HT-29 (cell line): Measurements from ENCODE around the gene SHC2. TPM values are rescaled to one million over a fixed set of nuclear protein-coding genes. Genes with fewer than 3 reads are reported as not detected.
A peak's percentile ranks its signal among the peaks of the same experiment; 100 is the strongest.

Source experiments
- DNase-seq: peaks from one replicate; pipeline ENCODE4 v3.0.0-alpha.2; 2015; ENCODE audit warnings: low spot score
- small RNA-seq: library from RNA; depleted of rRNA; stranded (forward); fragments of <200 nt; gene quantifications from one replicate; pipeline ENCODE3, GENCODE V24; 2014
- total RNA-seq: library from RNA; depleted of rRNA; stranded (reverse); fragments of >200 nt; shearing (Covaris generic); gene quantifications from 2 replicates; pipeline ENCODE4 v1.2.3, GENCODE V29; 2014; rRNA removed

Gene SHC2
- total RNA-seq, 1 experiment from 2014 or later, result not detected

GRCh38 chr19:374183-374885 lies 86.5 kb downstream of the SHC2 start:
- DNase-seq, result no peak

- no peak for DNase-seq
These were observed 87.2 kb downstream of the SHC2 start for GRCh38 chr19:373391-374182.

GRCh38 chr19:372306-372890 lies 88.4 kb downstream of the SHC2 start:
- DNase-seq, result no peak

- no peak for DNase-seq
These were observed 89.2 kb downstream of the SHC2 start for GRCh38 chr19:371501-372168.

- no peak for DNase-seq
These were observed 90.0 kb downstream of the SHC2 start for GRCh38 chr19:370641-371330.

- no peak for DNase-seq
These were observed 91.0 kb downstream of the SHC2 start for GRCh38 chr19:369876-370275.

- DNase-seq, result no peak
These were observed 91.6 kb downstream of the SHC2 start for GRCh38 chr19:369256-369655.

GRCh38 chr19:368630-369024 lies 92.2 kb downstream of the SHC2 start:
- no peak for DNase-seq

- no peak for DNase-seq
These were observed 92.7 kb downstream of the SHC2 start for GRCh38 chr19:367963-368629.

GRCh38 chr19:367561-367960 lies 93.3 kb downstream of the SHC2 start:
- DNase-seq, result no peak

GRCh38 chr19:366951-367350 lies 93.9 kb downstream of the SHC2 start:
- no peak for DNase-seq

Small RNAs within 50 kb of the gene (small RNA-seq; reads per million reads assigned to genes)
- gene RNA5SP462, result 2.0 reads per million, percentile 65 among the genes with 10 or more reads in this experiment

Other genes with a start within 250 kb of the SHC2 start
- gene PLPP2, start 169.6 kb downstream of the SHC2 start, total RNA-seq, result 226 and 231 TPM in 2 replicates
- 20.8 and 29.8 TPM in 2 replicates for gene MIER2, start 116.2 kb downstream of the SHC2 start, total RNA-seq
- 0.58 TPM in 1 of 2 replicates, not detected in the other for gene C2CD4C, start 51.9 kb downstream of the SHC2 start, total RNA-seq
- gene MADCAM1, start 35.5 kb upstream of the SHC2 start, total RNA-seq, result 0.31 TPM in 1 of 2 replicates, not detected in the other
- gene TPGS1, start 46.5 kb upstream of the SHC2 start, total RNA-seq, result 25.8 and 32.9 TPM in 2 replicates
- 151 and 167 TPM in 2 replicates for gene CDC34, start 70.7 kb upstream of the SHC2 start, total RNA-seq
- 0.31 TPM in 1 of 2 replicates, not detected in the other for gene GZMM, start 83.0 kb upstream of the SHC2 start, total RNA-seq
- gene BSG, start 111.6 kb upstream of the SHC2 start, total RNA-seq, result 725 and 781 TPM in 2 replicates
- gene HCN2, start 128.8 kb upstream of the SHC2 start, total RNA-seq, result 0.10 TPM in 1 of 2 replicates, not detected in the other
- 74.3 and 89.6 TPM in 2 replicates for gene POLRMT, start 172.5 kb upstream of the SHC2 start, total RNA-seq
- 0.05 and 0.36 TPM in 2 replicates for gene FGF22, start 178.8 kb upstream of the SHC2 start, total RNA-seq
- 123 TPM in 2 replicates for gene RNF126, start 202.2 kb upstream of the SHC2 start, total RNA-seq
- 6.2 and 8.9 TPM in 2 replicates for gene FSTL3, start 215.4 kb upstream of the SHC2 start, total RNA-seq
- gene PRSS57, start 234.4 kb upstream of the SHC2 start, total RNA-seq, result not detected in 2 replicates
- gene PALM, start 247.9 kb upstream of the SHC2 start, total RNA-seq, result 0.13 TPM in 1 of 2 replicates, not detected in the other